SK-N-DZ (cell line): ENCODE results near the gene HRH2.
"Not testable (repeated sequence)": the region's sequence is repeated elsewhere in the genome, so short reads cannot be mapped to it uniquely, and the experiment has no call there.

Experiments
- DNase-seq: peaks from one replicate; pipeline ENCODE4 v3.0.0-alpha.2; 2015; ENCODE audit warnings: low spot score

Gene HRH2

GRCh38 chr5:175713930-175714329 lies 56.1 kb downstream of the HRH2 start:
- no peak for DNase-seq

- no peak for DNase-seq
Observed at GRCh38 chr5:175714479-175715085, 56.7 kb downstream of the HRH2 start.

- DNase-seq = no peak
Observed at GRCh38 chr5:175715627-175716522, 58.0 kb downstream of the HRH2 start.

GRCh38 chr5:175717837-175718236 lies 60.0 kb downstream of the HRH2 start:
- no peak for DNase-seq

GRCh38 chr5:175718401-175719108 lies 60.7 kb downstream of the HRH2 start:
- DNase-seq = no peak

GRCh38 chr5:175719109-175719432 lies 61.2 kb downstream of the HRH2 start:
- not testable (repeated sequence) for DNase-seq

- no peak for DNase-seq
Observed at GRCh38 chr5:175724314-175725275, 66.7 kb downstream of the HRH2 start.

GRCh38 chr5:175728316-175728715 lies 70.4 kb downstream of the HRH2 start:
- DNase-seq = peak; percentile 84

- peak; percentile 64 for DNase-seq
Observed at GRCh38 chr5:175728885-175729828, 71.3 kb downstream of the HRH2 start.

- DNase-seq = peak; percentile 90
Observed at GRCh38 chr5:175729829-175730277, 72.0 kb downstream of the HRH2 start.

GRCh38 chr5:175731172-175731571 lies 73.3 kb downstream of the HRH2 start:
- no peak for DNase-seq

GRCh38 chr5:175731756-175732465 lies 74.0 kb downstream of the HRH2 start:
- no peak for DNase-seq

- DNase-seq = no peak
Observed at GRCh38 chr5:175733017-175733416, 75.1 kb downstream of the HRH2 start.

- no peak for DNase-seq
Observed at GRCh38 chr5:175734016-175734415, 76.1 kb downstream of the HRH2 start.

- DNase-seq = no peak
Observed at GRCh38 chr5:175734501-175734900, 76.6 kb downstream of the HRH2 start.

GRCh38 chr5:175735701-175736100 lies 77.8 kb downstream of the HRH2 start:
- DNase-seq = no peak

- DNase-seq = no peak
Observed at GRCh38 chr5:175736652-175737051, 78.8 kb downstream of the HRH2 start.

GRCh38 chr5:175737481-175737880 lies 79.6 kb downstream of the HRH2 start:
- DNase-seq = no peak

GRCh38 chr5:175738126-175738525 lies 80.3 kb downstream of the HRH2 start:
- DNase-seq = no peak
